HG03196 (cell line): ENCODE data around the gene ASPDH.

Source experiments
- ATAC-seq: cut with Tn5 transposase; IDR thresholded peaks from one replicate; pipeline ENCODE4 v1.9.1; 2021; ENCODE audit not compliant: unreplicated experiment

Gene ASPDH

GRCh38 chr19:50516456-50516855 is 2.7 kb upstream of the ASPDH start:
- no peak for ATAC-seq

- ATAC-seq: no peak
Observed at GRCh38 chr19:50515168-50515561, 1.5 kb upstream of the ASPDH start.

GRCh38 chr19:50514346-50515167 is 844 bp upstream of the ASPDH start:
- no peak for ATAC-seq

- no peak for ATAC-seq
Observed at GRCh38 chr19:50512999-50513745, 541 bp downstream of the ASPDH start.

GRCh38 chr19:50512112-50512998 is 1.4 kb downstream of the ASPDH start:
- ATAC-seq: no peak

- ATAC-seq: peak; percentile 81
Observed at GRCh38 chr19:50511069-50511822, 2.5 kb downstream of the ASPDH start, which contains the start of gene JOSD2. Gene JOSD2 (minus strand): TSS chr19:50511191. CDS start chr19:50510431, 760 bp downstream.

- ATAC-seq: no peak
Observed at GRCh38 chr19:50510700-50511068, 3.0 kb downstream of the ASPDH start.

- ATAC-seq: no peak
Observed at GRCh38 chr19:50510121-50510670, 3.5 kb downstream of the ASPDH start.

- no peak for ATAC-seq
Observed at GRCh38 chr19:50509366-50509765, 4.3 kb downstream of the ASPDH start.

GRCh38 chr19:50508843-50509190 is 4.9 kb downstream of the ASPDH start:
- ATAC-seq: no peak

GRCh38 chr19:50507376-50507775 is 6.3 kb downstream of the ASPDH start:
- no peak for ATAC-seq

- ATAC-seq: no peak
Observed at GRCh38 chr19:50506700-50507099, 7.0 kb downstream of the ASPDH start.

GRCh38 chr19:50505856-50506611 is 7.7 kb downstream of the ASPDH start:
- ATAC-seq: no peak

GRCh38 chr19:50501568-50502475 is 11.9 kb downstream of the ASPDH start:
- no peak for ATAC-seq

- ATAC-seq: no peak
Observed at GRCh38 chr19:50501186-50501567, 12.5 kb downstream of the ASPDH start.

GRCh38 chr19:50500753-50501151 is 13.0 kb downstream of the ASPDH start:
- no peak for ATAC-seq

- no peak for ATAC-seq
Observed at GRCh38 chr19:50500060-50500752, 13.5 kb downstream of the ASPDH start.
